Measurements from ENCODE around the gene MAN2A2.
"Not testable (repeated sequence)": the region's sequence is repeated elsewhere in the genome, so short reads cannot be mapped to it uniquely, and the experiment has no call there.

MAN2A2 gene

DNA sequence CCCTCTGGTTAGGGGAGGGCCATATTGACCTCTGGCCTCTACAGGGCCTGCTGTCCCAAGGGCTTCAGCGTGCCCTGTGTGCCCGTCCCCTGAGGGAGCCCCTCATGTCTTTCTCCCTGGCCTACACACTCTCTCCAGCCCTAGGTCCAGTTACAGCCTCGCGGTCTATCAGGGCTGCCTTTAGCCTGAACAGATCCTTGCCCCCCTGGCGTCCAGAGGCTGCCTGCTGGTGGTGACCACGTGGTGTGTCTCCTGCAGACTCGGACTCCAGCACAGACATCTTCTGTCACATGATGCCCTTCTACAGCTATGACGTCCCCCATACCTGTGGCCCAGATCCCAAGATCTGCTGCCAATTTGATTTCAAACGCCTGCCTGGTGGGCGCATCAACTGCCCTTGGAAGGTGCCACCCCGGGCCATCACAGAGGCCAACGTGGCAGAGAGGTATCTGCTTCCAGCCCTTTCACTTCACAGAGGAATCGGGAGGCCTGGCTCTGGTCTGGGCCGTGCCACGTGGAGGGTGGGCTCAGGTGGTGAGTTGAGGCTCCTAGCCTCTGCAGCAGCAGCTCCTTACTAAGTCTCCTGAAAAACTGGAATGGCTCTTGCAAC, 4.1 kb downstream of the MAN2A2 start:
- no peak for TF ChIP-seq CTCF (IDR thresholded peaks at IDR 0.05; ENCODE audit: insufficient read depth, missing control alignments)
- FAIRE-seq (no peak), DNase-seq (ENCODE audit: insufficient read length, low spot score) (no peak)

DNA sequence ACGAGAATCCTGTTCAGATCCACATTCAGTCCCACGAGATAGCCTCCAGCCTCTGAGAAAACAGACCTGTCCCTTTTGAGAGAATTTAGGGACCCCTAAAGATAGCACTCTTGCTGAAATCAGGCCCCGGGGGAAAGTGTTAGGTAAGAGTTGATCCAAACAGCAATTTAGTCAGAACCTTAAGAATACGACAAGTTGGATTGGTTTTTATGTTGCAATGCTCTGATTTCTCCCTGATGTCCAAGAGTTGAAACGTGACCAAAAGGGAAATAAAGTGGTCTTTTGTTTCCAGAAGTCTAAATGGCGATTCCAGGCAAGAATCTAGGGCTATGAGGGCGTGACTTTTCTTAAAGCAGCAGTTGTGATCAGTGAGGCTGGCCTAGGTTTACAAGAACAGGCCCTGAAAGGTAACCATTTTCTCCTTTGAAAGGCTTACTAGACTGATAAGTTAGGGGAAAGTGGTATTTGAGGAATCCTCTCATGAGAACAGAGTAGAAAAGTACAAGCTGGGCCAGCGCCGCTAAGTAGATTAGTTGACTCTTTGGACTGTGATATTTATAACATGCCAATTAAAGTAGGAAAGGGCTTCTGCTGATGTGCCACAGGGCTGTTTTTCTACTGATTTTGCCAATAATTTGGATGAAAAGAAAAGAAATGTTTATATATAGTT, 4.9 kb downstream of the MAN2A2 start:
- no peak for TF ChIP-seq CTCF (IDR thresholded peaks at IDR 0.05; ENCODE audit: insufficient read depth, missing control alignments)
- no peak for FAIRE-seq
- DNase-seq (ENCODE audit: insufficient read length, low spot score), result no peak

- not testable (repeated sequence) for DNase-seq (ENCODE audit: insufficient read length, low spot score); FAIRE-seq
Measured at GRCh38 chr15:90909449-90909848, 6.3 kb downstream of the MAN2A2 start.

DNA sequence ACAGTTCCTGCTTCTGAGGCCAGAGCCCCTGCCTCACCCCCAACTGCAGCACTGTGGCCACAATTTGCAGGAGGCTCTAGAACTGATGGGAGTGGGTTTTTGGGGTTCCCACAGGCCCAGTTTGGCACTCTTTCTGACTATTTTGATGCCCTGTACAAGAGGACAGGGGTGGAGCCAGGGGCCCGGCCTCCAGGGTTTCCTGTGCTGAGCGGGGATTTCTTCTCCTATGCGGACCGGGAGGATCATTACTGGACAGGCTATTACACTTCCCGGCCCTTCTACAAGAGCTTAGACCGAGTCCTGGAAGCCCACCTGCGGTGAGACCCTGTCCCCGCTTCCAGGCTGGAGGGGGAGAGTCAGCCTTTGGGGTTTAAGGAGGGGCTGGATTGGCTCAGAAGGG, 6.9 kb downstream of the MAN2A2 start:
- no peak for TF ChIP-seq CTCF (IDR thresholded peaks at IDR 0.05; ENCODE audit: insufficient read depth, missing control alignments)
- no peak for FAIRE-seq
- no peak for DNase-seq (ENCODE audit: insufficient read length, low spot score)

GRCh38 chr15:90910441-90911301, 7.6 kb downstream of the MAN2A2 start:
- no peak for DNase-seq (ENCODE audit: insufficient read length, low spot score)
- FAIRE-seq, result no peak
- TF ChIP-seq CTCF (IDR thresholded peaks at IDR 0.05; ENCODE audit: insufficient read depth, missing control alignments), result no peak

- no peak for FAIRE-seq
- DNase-seq (ENCODE audit: insufficient read length, low spot score), result no peak
- TF ChIP-seq CTCF (IDR thresholded peaks at IDR 0.05; ENCODE audit: insufficient read depth, missing control alignments), result no peak
Measured at GRCh38 chr15:90911302-90911623, 8.2 kb downstream of the MAN2A2 start.

- FAIRE-seq (no peak), DNase-seq (ENCODE audit: insufficient read length, low spot score) (no peak)
- no peak for TF ChIP-seq CTCF (IDR thresholded peaks at IDR 0.05; ENCODE audit: insufficient read depth, missing control alignments)
Measured at GRCh38 chr15:90911906-90912769, 9.0 kb downstream of the MAN2A2 start.

Measured in D721Med (cell line).